IgD-negative memory B cell (primary cell): ENCODE results near the gene KIRREL3. TPM values are rescaled to one million over a fixed set of nuclear protein-coding genes. Genes with fewer than 3 reads are reported as not detected.

Experiments
- H3K27ac Mint-ChIP-seq, 3 donors: one replicate each; pipeline ENCODE4 v1.8.0; 2020 to 2022; ENCODE audit warnings: mild to moderate bottlenecking in 3 of 3, mixed read lengths in 3 of 3, moderate library complexity in 1 of 3
- H3K27me3 Mint-ChIP-seq: one replicate; pipeline ENCODE4 v1.8.0; 2021; ENCODE audit warnings: mixed read lengths
- H3K36me3 Mint-ChIP-seq: one replicate; pipeline ENCODE4 v1.8.0; 2020; ENCODE audit warnings: mild to moderate bottlenecking, mixed read lengths
- H3K4me1 Mint-ChIP-seq, 3 donors: one replicate each; pipeline ENCODE4 v1.8.0; 2020 to 2022; ENCODE audit warnings: mixed read lengths in 3 of 3, mild to moderate bottlenecking in 1 of 3
- H3K4me3 Mint-ChIP-seq, 4 donors: one replicate each; pipeline ENCODE4 v1.8.0; 2020 to 2022; ENCODE audit warnings: mild to moderate bottlenecking in 4 of 4, mixed read lengths in 4 of 4, moderate library complexity in 3 of 4
- H3K9me3 Mint-ChIP-seq, 3 donors: one replicate each; pipeline ENCODE4 v1.8.0; 2020 to 2021; ENCODE audit warnings: mixed read lengths in 3 of 3, mild to moderate bottlenecking in 1 of 3
- polyA plus RNA-seq: library from polyadenylated mRNA; unstranded; fragments of 300-500 nt; fragmentation: Illumina TruSeq; gene quantifications from one replicate; pipeline ENCODE4 v1.2.3, GENCODE V29; 2021

KIRREL3 gene
- polyA plus RNA-seq, 1 donor from 2014 or later, result not detected

DNA sequence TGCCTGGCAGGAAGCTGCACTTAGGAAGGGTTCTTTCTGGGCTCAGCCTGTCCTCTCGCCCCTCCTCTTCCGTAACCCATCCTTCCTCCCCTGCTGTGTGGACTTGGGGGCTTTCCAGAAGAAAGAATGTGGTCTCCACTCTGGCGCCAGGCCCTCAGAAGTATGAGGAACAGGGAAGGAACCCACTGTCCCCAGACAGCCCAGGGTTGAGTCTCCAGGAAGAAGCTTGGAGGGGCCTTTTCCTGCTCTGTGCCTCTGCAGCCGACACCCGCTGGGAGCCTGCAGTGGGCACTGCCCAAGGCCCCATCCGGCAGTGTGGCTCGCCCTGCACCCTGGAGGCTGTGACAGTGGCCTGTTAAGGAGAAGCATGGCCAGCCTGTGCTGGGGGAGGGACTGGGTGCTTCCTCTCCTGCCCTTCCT lies 532.5 kb downstream of the KIRREL3 start:
- no peak overlapping the region for H3K27ac Mint-ChIP-seq
- peaks cover 21 to 26% (median 22%) of the 10 kb centered on the region in 3 donors for H3K4me1 Mint-ChIP-seq
- H3K36me3 Mint-ChIP-seq, result no peaks in the 10 kb centered on the region
- H3K4me3 Mint-ChIP-seq, result no peak overlapping the region
- peaks cover 5% of the 10 kb centered on the region for H3K27me3 Mint-ChIP-seq
- no peaks in the 10 kb centered on the region for H3K9me3 Mint-ChIP-seq

DNA sequence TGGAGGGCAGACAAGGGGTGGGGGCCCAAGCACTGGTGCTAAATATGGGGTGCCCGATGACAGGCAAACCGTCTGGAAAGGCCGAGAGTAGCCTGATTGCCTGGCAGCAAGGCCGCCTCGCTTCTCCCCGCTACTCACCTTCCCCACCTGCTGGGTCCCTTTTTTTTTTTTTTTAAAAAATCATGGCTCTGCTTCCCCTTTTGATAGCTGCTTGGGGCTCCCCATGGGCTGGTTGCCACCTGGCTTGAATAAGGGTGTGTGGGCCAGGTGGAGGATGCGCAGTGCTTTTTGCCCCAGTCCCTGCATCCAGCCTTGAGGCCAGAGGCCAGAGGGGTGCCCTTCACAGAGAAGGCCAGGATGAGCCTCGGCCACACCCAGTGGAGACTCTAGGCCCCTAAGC lies 533.1 kb downstream of the KIRREL3 start:
- H3K27me3 Mint-ChIP-seq, result peaks cover 5% of the 10 kb centered on the region
- no peaks in the 10 kb centered on the region for H3K36me3 Mint-ChIP-seq
- no peaks in the 10 kb centered on the region for H3K9me3 Mint-ChIP-seq
- H3K4me3 Mint-ChIP-seq, result peak overlapping the region in 1 of 4 donors; percentile 27
- peaks cover 21 to 26% (median 22%) of the 10 kb centered on the region in 3 donors for H3K4me1 Mint-ChIP-seq
- no peak overlapping the region for H3K27ac Mint-ChIP-seq

DNA sequence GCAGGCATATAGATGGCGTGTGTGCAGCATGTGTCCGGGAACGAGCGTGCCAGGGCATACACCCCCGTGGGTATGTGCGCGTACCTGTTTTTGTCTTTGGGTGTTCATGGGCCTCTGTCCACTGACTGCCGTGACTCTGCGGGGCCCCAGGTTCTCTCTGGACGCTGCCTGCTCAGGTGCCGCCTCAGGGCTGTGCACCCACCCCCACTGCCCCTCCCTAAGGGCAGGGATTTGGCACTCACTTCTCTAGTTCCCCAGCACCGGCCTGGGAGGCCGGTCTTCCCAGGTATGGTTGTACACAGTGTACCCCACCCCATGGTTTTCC lies 533.6 kb downstream of the KIRREL3 start:
- Mint-ChIP-seq H3K36me3 (no peaks in the 10 kb centered on the region), H3K9me3 (no peaks in the 10 kb centered on the region), H3K4me1 (peaks cover 21 to 26% (median 22%) of the 10 kb centered on the region in 3 donors), H3K27me3 (peaks cover 5% of the 10 kb centered on the region), H3K4me3 (no peak overlapping the region), H3K27ac (no peak overlapping the region)

DNA sequence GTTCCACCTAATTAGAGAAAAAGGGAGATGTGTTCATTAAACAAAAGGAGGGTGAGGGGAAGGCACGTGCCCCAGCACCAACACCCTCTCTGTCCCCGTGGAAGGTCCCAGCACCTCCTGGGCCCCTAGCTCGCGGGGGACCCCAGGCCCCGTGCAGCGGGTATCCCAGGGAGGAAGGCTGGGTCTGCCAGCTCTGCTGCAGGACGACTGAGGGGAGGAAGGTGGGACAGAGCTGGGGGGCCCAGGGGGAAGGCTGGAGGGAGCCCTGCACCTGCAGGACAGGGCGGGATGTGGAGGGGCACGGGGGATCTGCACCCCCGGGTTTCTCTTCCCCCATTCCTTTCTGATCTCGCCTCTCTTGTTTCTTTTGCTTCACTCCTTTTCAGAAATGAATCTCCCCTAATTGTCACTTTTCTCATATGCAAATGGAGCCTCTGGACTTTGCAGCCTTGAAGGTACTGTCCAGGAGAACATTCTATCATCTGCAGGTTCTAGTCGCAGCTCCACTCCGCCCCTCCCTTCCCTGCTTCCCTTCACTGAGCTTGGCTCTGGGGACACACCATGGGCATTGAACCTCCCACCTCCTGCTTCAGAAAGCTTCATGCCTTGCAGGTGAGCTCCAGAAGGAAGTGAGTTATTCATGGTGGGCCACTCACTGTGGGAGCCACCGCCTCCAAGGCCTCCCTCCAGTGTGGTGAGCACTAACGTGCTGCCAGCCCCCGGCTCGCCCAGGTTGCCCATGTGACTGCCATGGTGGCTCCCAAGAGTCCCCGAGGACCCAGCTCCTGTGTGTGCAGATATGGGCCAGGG lies 534.1 kb downstream of the KIRREL3 start:
- H3K36me3 Mint-ChIP-seq, result no peaks in the 10 kb centered on the region
- H3K27ac Mint-ChIP-seq, result no peak overlapping the region
- peaks cover 6% of the 10 kb centered on the region for H3K27me3 Mint-ChIP-seq
- H3K4me3 Mint-ChIP-seq, result peak overlapping the region in 2 of 4 donors; percentile 76 to 79
- no peaks in the 10 kb centered on the region for H3K9me3 Mint-ChIP-seq
- H3K4me1 Mint-ChIP-seq, result peaks cover 21 to 26% (median 22%) of the 10 kb centered on the region in 3 donors

DNA sequence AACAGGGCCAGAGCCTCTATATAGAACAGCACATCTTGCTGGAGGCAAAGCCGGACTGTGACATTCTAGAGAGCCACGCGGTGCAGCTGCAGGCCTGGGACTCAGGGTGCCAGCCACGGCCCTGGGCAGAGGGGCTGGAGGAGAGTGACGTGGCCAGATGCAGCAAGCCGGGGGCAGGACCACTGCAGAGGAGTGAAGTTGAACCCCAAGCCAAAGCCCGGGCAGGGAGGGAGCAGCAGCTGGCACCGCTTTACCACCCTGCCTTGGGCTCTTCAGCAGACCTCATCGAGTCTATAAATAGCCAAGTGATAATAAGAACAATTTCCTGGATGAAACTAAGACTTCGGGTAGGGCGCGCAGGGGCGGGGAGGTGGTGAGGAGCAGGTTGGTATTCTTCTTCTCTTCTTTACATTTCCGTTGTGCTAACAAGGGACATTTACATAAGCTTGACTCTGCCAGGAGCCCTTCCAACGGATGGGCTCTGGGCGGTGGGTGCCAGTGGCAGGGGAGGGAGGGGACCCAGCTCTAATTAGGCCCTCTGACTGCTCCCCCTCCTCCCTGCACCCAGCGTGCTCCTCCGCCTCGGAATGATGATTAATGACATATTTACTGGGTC lies 534.9 kb downstream of the KIRREL3 start:
- H3K9me3 Mint-ChIP-seq, result no peaks in the 10 kb centered on the region
- H3K4me3 Mint-ChIP-seq, result peak overlapping the region; percentile 18 to 76 (median 66)
- no peaks in the 10 kb centered on the region for H3K36me3 Mint-ChIP-seq

DNA sequence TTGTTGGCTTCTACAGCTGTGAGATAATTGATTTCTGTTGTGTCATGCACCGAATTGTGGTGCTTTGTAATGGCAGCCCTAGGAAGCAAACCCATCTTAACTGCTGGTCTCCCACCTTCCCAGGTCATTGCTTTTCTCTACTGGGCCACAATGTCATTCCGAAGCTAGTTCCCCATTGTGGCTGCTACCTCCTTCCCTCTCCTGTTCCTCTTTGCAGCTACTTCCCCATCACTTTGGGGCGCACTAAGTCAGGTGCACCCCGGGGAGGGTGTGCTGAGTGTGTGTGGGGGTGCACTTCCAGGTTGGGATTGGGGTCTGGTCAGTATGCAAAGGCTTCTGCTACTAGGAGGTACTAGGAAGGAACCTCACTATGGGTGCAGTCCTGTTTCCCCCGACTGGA lies 535.8 kb downstream of the KIRREL3 start:
- H3K9me3 Mint-ChIP-seq, result no peaks in the 10 kb centered on the region
- peak overlapping the region in 1 of 3 donors; percentile 32 for H3K27ac Mint-ChIP-seq
- H3K36me3 Mint-ChIP-seq, result no peaks in the 10 kb centered on the region
- peaks cover 21 to 26% (median 22%) of the 10 kb centered on the region in 3 donors for H3K4me1 Mint-ChIP-seq
- peak overlapping the region; percentile 18 to 76 (median 48) for H3K4me3 Mint-ChIP-seq
- H3K27me3 Mint-ChIP-seq, result peaks cover 8% of the 10 kb centered on the region

More for the DNA sequence above, 534.9 kb downstream of the KIRREL3 start:
- Mint-ChIP-seq H3K27me3 (peaks cover 7% of the 10 kb centered on the region), H3K4me1 (peaks cover 21 to 26% (median 22%) of the 10 kb centered on the region in 3 donors), H3K27ac (peak overlapping the region in 1 of 3 donors; percentile 80)

DNA sequence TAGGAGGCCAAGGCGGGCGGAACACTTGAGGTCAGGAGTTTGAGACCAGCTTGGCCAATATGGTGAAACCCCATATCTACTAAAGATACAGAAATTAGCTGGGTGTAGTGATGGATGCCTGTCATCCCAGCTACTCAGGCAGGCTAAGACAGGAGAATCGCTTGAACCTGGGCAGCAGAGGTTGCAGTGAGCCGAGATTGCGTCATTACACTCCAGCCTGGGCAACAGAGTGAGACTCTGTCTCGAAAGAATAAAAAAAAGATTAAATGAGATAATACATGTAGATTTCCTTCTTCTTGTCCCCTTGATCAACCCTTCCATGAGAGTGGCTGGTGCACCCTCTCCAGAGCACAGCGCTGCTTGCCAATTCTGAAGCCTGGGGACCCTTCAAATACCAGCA lies 538.1 kb downstream of the KIRREL3 start:
- Mint-ChIP-seq H3K4me3 (no peak overlapping the region), H3K27me3 (peaks cover 18% of the 10 kb centered on the region), H3K27ac (no peak overlapping the region), H3K4me1 (peaks cover 20 to 28% (median 22%) of the 10 kb centered on the region in 3 donors), H3K9me3 (no peaks in the 10 kb centered on the region), H3K36me3 (no peaks in the 10 kb centered on the region)

GRCh38 chr11:126461996-126462395 lies 538.6 kb downstream of the KIRREL3 start:
- Mint-ChIP-seq H3K36me3 (no peaks in the 10 kb centered on the region), H3K9me3 (no peaks in the 10 kb centered on the region), H3K27ac (no peak overlapping the region), H3K4me3 (no peak overlapping the region), H3K4me1 (peaks cover 20 to 28% (median 22%) of the 10 kb centered on the region in 3 donors), H3K27me3 (peaks cover 18% of the 10 kb centered on the region)

- Mint-ChIP-seq H3K27ac (no peak overlapping the region), H3K4me1 (peaks cover 15 to 22% (median 16%) of the 10 kb centered on the region in 3 donors), H3K4me3 (no peak overlapping the region), H3K36me3 (no peaks in the 10 kb centered on the region), H3K9me3 (no peaks in the 10 kb centered on the region), H3K27me3 (peaks cover 21% of the 10 kb centered on the region)
Observed at GRCh38 chr11:126461096-126461440, 539.5 kb downstream of the KIRREL3 start.

GRCh38 chr11:126460417-126461095 lies 540.0 kb downstream of the KIRREL3 start:
- H3K9me3 Mint-ChIP-seq, result no peaks in the 10 kb centered on the region
- H3K4me3 Mint-ChIP-seq, result no peak overlapping the region
- peaks cover 1% of the 10 kb centered on the region for H3K36me3 Mint-ChIP-seq
- H3K27ac Mint-ChIP-seq, result no peak overlapping the region
- peaks cover 22% of the 10 kb centered on the region for H3K27me3 Mint-ChIP-seq
- H3K4me1 Mint-ChIP-seq, result peaks cover 10 to 17% (median 11%) of the 10 kb centered on the region in 3 donors

GRCh38 chr11:126459691-126460281 lies 540.8 kb downstream of the KIRREL3 start:
- Mint-ChIP-seq H3K9me3 (no peaks in the 10 kb centered on the region), H3K36me3 (peaks cover 1% of the 10 kb centered on the region), H3K4me1 (peaks cover 2 to 10% (median 5%) of the 10 kb centered on the region in 3 donors), H3K4me3 (no peak overlapping the region), H3K27ac (no peak overlapping the region), H3K27me3 (peaks cover 26% of the 10 kb centered on the region)

GRCh38 chr11:126457817-126458216 lies 542.8 kb downstream of the KIRREL3 start:
- no peaks in the 10 kb centered on the region for H3K9me3 Mint-ChIP-seq
- H3K27me3 Mint-ChIP-seq, result peaks cover 21% of the 10 kb centered on the region
- H3K4me3 Mint-ChIP-seq, result no peak overlapping the region
- no peak overlapping the region for H3K27ac Mint-ChIP-seq
- peaks cover 0 to 4% (median 0%) of the 10 kb centered on the region in 3 donors for H3K4me1 Mint-ChIP-seq
- peaks cover 1% of the 10 kb centered on the region for H3K36me3 Mint-ChIP-seq

DNA sequence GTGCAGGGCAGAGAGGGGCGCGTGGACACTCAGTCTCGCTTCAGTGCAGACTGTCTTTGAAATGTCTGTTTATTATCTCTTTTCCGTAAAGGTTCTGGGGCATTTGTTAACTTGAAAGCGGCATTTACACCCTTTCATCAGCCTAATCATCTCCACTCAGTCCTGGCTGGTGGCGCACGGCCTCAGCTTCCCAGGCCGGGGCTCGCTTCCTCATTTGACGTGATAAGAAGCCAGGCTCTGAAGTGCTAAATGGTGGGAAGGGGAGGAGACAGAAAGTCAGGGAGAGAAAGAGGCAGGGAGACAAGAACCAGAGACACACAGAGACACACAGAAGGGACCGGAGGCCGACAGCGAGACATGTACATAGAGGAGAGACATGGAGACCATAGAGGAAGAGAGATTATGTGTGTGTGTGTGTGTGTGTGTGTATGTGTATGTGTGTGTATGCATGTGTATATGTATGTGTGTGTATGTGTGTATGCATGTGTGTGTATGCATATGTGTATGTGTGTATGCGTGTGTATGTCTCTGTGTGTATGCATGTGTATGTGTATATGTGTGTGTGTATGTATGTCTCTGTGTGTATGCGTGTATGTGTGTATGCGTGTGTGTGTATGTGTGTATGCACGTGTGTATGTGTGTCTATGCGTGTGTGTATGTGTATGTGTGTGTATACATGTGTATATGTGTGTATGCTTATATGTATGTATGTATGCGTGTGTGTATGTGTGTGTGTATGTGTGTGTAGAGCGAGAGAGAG lies 543.6 kb downstream of the KIRREL3 start:
- H3K4me3 Mint-ChIP-seq, result no peak overlapping the region
- peaks cover 21% of the 10 kb centered on the region for H3K27me3 Mint-ChIP-seq
- H3K9me3 Mint-ChIP-seq, result no peaks in the 10 kb centered on the region
- H3K27ac Mint-ChIP-seq, result no peak overlapping the region
- H3K4me1 Mint-ChIP-seq, result peaks cover 0 to 4% (median 0%) of the 10 kb centered on the region in 3 donors
- peaks cover 1% of the 10 kb centered on the region for H3K36me3 Mint-ChIP-seq

DNA sequence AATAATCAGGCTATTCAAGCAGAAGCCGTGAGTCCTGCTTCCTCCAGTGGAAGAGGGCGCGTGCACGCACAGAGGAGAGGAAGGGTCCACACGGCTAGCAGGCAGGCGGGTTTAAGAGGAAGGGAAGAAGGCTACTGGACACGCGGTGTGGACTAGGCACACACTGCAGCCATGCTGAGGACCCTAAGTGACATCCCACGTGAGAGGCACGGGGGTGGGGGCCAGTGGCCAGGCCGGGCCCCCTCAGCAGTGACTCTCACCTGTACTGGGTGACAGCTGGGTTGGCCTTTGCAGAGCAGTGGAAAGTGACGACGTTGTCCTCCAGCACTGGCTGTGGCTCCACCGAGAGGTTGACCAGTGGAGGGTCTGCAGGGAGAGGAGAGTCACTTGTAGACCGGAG lies 544.5 kb downstream of the KIRREL3 start:
- Mint-ChIP-seq H3K4me3 (no peak overlapping the region), H3K27ac (no peak overlapping the region), H3K27me3 (peaks cover 19% of the 10 kb centered on the region), H3K9me3 (no peaks in the 10 kb centered on the region), H3K36me3 (peaks cover 1% of the 10 kb centered on the region), H3K4me1 (peaks cover 0 to 4% (median 0%) of the 10 kb centered on the region in 3 donors)
